ENCODE data around the gene RIOX2.
"Not testable (repeated sequence)": the region's sequence is repeated elsewhere in the genome, so short reads cannot be mapped to it uniquely, and the experiment has no call there.

RIOX2 gene

GRCh38 chr3:97950360-97950759 lies 21.9 kb downstream of the RIOX2 start:
- no peak for DNase-seq

- DNase-seq = no peak
These were observed 22.5 kb downstream of the RIOX2 start for GRCh38 chr3:97949743-97950142.

- DNase-seq = no peak
These were observed 23.1 kb downstream of the RIOX2 start for GRCh38 chr3:97949110-97949485.

GRCh38 chr3:97948351-97949109 lies 23.7 kb downstream of the RIOX2 start:
- no peak for DNase-seq

- no peak for DNase-seq
These were observed 29.3 kb downstream of the RIOX2 start for GRCh38 chr3:97942801-97943546.

GRCh38 chr3:97940034-97940433 lies 32.2 kb downstream of the RIOX2 start:
- no peak for DNase-seq

GRCh38 chr3:97939401-97939800 lies 32.8 kb downstream of the RIOX2 start:
- DNase-seq = no peak

GRCh38 chr3:97938444-97938843 lies 33.8 kb downstream of the RIOX2 start:
- DNase-seq = no peak

- no peak for DNase-seq
These were observed 35.0 kb downstream of the RIOX2 start for GRCh38 chr3:97937205-97937604.

GRCh38 chr3:97935842-97936241 lies 36.4 kb downstream of the RIOX2 start:
- no peak for DNase-seq

GRCh38 chr3:97934980-97935695 lies 37.1 kb downstream of the RIOX2 start:
- no peak for DNase-seq

GRCh38 chr3:97932387-97932801 lies 39.8 kb downstream of the RIOX2 start:
- DNase-seq = no peak

GRCh38 chr3:97931218-97931617 lies 41.0 kb downstream of the RIOX2 start:
- DNase-seq = no peak

GRCh38 chr3:97930018-97930417 lies 42.2 kb downstream of the RIOX2 start:
- no peak for DNase-seq

GRCh38 chr3:97928986-97929385 lies 43.2 kb downstream of the RIOX2 start:
- DNase-seq = no peak

- DNase-seq = no peak
These were observed 44.5 kb downstream of the RIOX2 start for GRCh38 chr3:97927704-97928103.

GRCh38 chr3:97917813-97918536 lies 54.3 kb downstream of the RIOX2 start:
- DNase-seq = no peak

- no peak for DNase-seq
These were observed 55.7 kb downstream of the RIOX2 start for GRCh38 chr3:97916576-97916975.

GRCh38 chr3:97914388-97914787 lies 57.8 kb downstream of the RIOX2 start:
- DNase-seq = no peak

GRCh38 chr3:97911459-97911858 lies 60.8 kb downstream of the RIOX2 start:
- DNase-seq = no peak

GRCh38 chr3:97910931-97911351 lies 61.3 kb downstream of the RIOX2 start:
- no peak for DNase-seq

- DNase-seq = not testable (repeated sequence)
These were observed 61.9 kb downstream of the RIOX2 start for GRCh38 chr3:97910236-97910831.

- DNase-seq = not testable (repeated sequence)
These were observed 62.4 kb downstream of the RIOX2 start for GRCh38 chr3:97909830-97910229.
